ENCODE measurements around the gene UBALD2. TPM values are rescaled to one million over a fixed set of nuclear protein-coding genes. Genes with fewer than 3 reads are reported as not detected.

The UBALD2 gene
- total and polyA plus RNA-seq, 2 of the 8 experiments (the other 6 are each of a cell fraction or from before 2014, with no cell fraction given): 17.8 to 22.6 TPM

- TF ChIP-seq CHD7 (IDR thresholded peaks at IDR 0.05; ENCODE audit: insufficient replicate concordance, low read length): no peak
- peak; percentile 59 for TF ChIP-seq KDM4A (IDR thresholded peaks at IDR 0.05; ENCODE audit: low read depth, low read length, severe bottlenecking)
- TF ChIP-seq ATF2 (IDR thresholded peaks at IDR 0.05; ENCODE audit: low read length): no peak
- no peak for TF ChIP-seq CTCF (IDR thresholded peaks at IDR 0.05; ENCODE audit: control extremely low read depth in 1 of 3, insufficient read depth in 1 of 3, low read depth in 1 of 3, low read length in 3 of 3)
- TF ChIP-seq SIN3A (conservative IDR thresholded peaks at IDR 0.05 in 1 of 2, IDR thresholded peaks at IDR 0.05 in 1 of 2; ENCODE audit: low read depth in 1 of 2, low read length in 2 of 2): peak in 1 of 2 experiments; percentile 98; a peak in 3 of 4 replicates
These were observed 586 bp downstream of the UBALD2 start (continued) for GRCh38 chr17:76265624-76266243.

Measured in H1 (cell line).